Measurements from ENCODE around the gene ERCC4. TPM values are rescaled to one million over a fixed set of nuclear protein-coding genes. Genes with fewer than 3 reads are reported as not detected.

The ERCC4 gene
- total and polyA plus RNA-seq, 2 experiments from 2014 or later: 5.4 to 21.6 TPM

DNA sequence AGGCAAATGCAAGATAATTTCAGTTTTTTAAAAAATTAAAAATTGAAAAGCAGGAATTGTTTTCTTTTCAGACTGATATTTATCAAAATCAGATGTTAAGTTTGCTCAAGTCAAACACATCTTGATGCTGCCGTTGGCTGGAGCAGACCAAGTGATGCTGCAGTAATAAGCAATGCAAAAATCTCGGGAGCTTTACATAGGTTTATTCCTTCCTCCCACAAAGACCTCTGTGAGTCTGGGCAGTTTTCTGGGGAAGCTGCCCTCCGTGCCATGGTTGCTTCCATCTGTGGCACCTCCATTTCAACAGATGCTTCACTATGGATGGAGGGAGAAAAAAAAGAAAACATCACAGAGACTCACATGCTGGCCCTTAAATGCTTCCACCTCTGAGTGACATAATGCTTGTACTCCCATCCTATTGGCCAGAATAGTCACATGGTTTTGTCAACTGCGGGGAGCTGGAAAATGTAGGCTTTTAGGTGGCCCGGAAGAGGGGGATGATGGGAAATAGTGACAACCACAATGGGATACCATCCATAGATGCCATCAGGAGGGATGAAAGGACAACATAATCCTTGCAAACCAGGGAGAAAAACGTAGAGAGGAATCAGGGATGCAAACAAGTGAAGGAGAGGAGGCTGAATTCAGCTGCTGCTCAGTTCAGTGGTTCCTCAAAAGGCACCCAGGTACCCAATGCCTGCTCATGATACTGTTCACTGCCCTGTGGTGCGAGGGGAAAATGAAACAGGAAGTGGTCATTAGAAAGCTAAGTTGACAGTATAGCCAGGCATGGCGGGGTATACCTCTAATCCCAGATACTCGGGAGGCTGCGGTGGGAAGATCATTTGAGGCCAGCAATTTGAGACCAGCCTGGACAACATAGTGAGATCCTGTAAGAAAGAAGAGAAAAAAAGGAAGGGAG, 13.5 kb upstream of the ERCC4 start (continued):
- TF ChIP-seq STAT1 (IDR thresholded peaks at IDR 0.05; ENCODE audit: unreplicated experiment): no peak

DNA sequence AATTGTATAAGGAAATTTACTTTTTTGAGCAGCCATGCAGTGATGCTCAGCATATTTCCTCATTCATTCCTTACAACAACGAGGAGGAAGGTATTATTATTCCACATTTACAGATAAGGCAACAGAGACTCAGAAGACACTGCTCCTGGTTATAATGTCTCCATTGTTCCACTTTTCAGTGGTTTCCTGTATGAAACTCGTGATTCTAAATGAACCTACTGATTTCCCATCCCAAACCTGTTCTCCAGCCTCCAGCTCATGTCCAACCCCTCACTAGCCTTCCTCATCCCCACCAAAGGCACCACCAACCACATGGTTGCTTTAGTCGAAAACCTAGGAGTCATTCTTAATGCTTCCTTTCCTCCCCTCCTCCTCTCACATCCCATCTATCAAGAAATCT, 12.5 kb upstream of the ERCC4 start:
- ATAC-seq (no peak), DNase-seq (ENCODE audit: low spot score) (no peak)
- Mint-ChIP-seq H3K27ac (no peak overlapping the region), H3K4me3 (no peak overlapping the region), H3K9me3 (peaks cover 20% of the 10 kb centered on the region), H3K27me3 (ENCODE audit: insufficient read depth, low read depth, poor library complexity) (peaks cover 2% of the 10 kb centered on the region), H3K4me1 (peaks cover 8% of the 10 kb centered on the region), H3K36me3 (ENCODE audit: low read depth) (peaks cover 14% of the 10 kb centered on the region)
- no peak overlapping the region for H2AFZ ChIP-seq
- TF ChIP-seq JUNB (IDR thresholded peaks at IDR 0.05; ENCODE audit: unreplicated experiment) (no peak), ZNF331 (CRISPR knock-in tag; IDR thresholded peaks at IDR 0.05; ENCODE audit: low read depth) (no peak)
- no peaks in the 10 kb centered on the region; the same call in 1 of the 2 replicates for H3K36me3 ChIP-seq (ENCODE audit: insufficient read depth)
- H3K4me2 ChIP-seq: no peak overlapping the region
- H3K9me2 ChIP-seq (ENCODE audit: insufficient read depth): 0 out of 2 replicates have a peak, but pooled peaks cover 5% of the 10 kb centered on the region
- no peaks in the 10 kb centered on the region for H3K79me2 ChIP-seq (replicated peaks; ENCODE audit: insufficient read depth)
- H3F3A ChIP-seq (replicated peaks; ENCODE audit: low read depth): no peaks in the 10 kb centered on the region
- no peak overlapping the region for H3K27ac ChIP-seq (ENCODE audit: low read depth)
- H4K20me1 ChIP-seq (replicated peaks; ENCODE audit: insufficient read depth): no peaks in the 10 kb centered on the region
- no peak overlapping the region for H3K4me3 ChIP-seq
- H3K4me1 ChIP-seq (ENCODE audit: insufficient read depth): no peaks in the 10 kb centered on the region
- no peaks in the 10 kb centered on the region for H3K27me3 ChIP-seq (ENCODE audit: insufficient read depth)

DNA sequence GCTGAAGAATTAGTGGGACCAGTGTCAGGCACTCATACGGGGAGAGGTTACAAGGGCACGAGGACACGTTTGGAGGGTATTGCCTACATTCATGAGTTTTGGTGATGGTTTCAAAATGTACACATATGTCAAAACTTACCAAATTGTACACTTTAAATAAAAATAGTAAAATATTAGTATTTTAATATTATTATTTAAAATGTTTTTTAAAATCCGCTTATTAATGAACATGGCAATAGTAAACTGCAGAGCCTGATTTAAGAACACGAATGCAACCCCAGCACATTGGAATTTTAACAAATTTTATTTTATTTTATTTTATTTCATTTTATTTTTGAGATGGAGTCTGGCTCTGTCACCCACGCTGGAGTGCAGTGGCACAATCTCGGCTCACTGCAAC, 10.9 kb upstream of the ERCC4 start:
- Histone ChIP-seq H3K4me2 (no peak overlapping the region), H3K27ac (ENCODE audit: low read depth) (no peak overlapping the region), H4K20me1 (replicated peaks; ENCODE audit: insufficient read depth) (no peaks in the 10 kb centered on the region), H3K27me3 (ENCODE audit: insufficient read depth) (no peaks in the 10 kb centered on the region), H3K4me1 (ENCODE audit: insufficient read depth) (no peaks in the 10 kb centered on the region), H3K4me3 (no peak overlapping the region), H2AFZ (no peak overlapping the region), H3F3A (replicated peaks; ENCODE audit: low read depth) (no peaks in the 10 kb centered on the region), H3K9me2 (ENCODE audit: insufficient read depth) (0 out of 2 replicates have a peak, but pooled peaks cover 7% of the 10 kb centered on the region), H3K36me3 (ENCODE audit: insufficient read depth) (no peaks in the 10 kb centered on the region; the same call in 1 of the 2 replicates), H3K79me2 (replicated peaks; ENCODE audit: insufficient read depth) (no peaks in the 10 kb centered on the region)
- Mint-ChIP-seq H3K9me3 (peaks cover 32% of the 10 kb centered on the region), H3K36me3 (ENCODE audit: low read depth) (peaks cover 24% of the 10 kb centered on the region), H3K4me3 (no peak overlapping the region), H3K27me3 (ENCODE audit: insufficient read depth, low read depth, poor library complexity) (peaks cover 3% of the 10 kb centered on the region), H3K27ac (no peak overlapping the region), H3K4me1 (peaks cover 8% of the 10 kb centered on the region)
- no peak for ATAC-seq
- DNase-seq (ENCODE audit: low spot score): no peak
- TF ChIP-seq ZNF114 (CRISPR knock-in tag; IDR thresholded peaks at IDR 0.05) (no peak), CREB1 (CRISPR knock-in tag; IDR thresholded peaks at IDR 0.05; ENCODE audit: low read depth) (no peak), STAT1 (IDR thresholded peaks at IDR 0.05; ENCODE audit: unreplicated experiment) (no peak), ZNF331 (CRISPR knock-in tag; IDR thresholded peaks at IDR 0.05; ENCODE audit: low read depth) (no peak), EZH2 (IDR thresholded peaks at IDR 0.05; ENCODE audit: low read depth, unreplicated experiment) (no peak), JUNB (IDR thresholded peaks at IDR 0.05; ENCODE audit: unreplicated experiment) (no peak), POLR2AphosphoS5 (IDR thresholded peaks at IDR 0.05; ENCODE audit: low read depth) (no peak), NANOG (IDR thresholded peaks at IDR 0.05; ENCODE audit: borderline replicate concordance) (no peak)
- TF ChIP-seq, protein P1, sequence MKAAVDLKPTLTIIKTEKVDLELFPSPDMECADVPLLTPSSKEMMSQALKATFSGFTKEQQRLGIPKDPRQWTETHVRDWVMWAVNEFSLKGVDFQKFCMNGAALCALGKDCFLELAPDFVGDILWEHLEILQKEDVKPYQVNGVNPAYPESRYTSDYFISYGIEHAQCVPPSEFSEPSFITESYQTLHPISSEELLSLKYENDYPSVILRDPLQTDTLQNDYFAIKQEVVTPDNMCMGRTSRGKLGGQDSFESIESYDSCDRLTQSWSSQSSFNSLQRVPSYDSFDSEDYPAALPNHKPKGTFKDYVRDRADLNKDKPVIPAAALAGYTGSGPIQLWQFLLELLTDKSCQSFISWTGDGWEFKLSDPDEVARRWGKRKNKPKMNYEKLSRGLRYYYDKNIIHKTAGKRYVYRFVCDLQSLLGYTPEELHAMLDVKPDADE (IDR thresholded peaks at IDR 0.05): no peak
- TF ChIP-seq, protein P2, sequence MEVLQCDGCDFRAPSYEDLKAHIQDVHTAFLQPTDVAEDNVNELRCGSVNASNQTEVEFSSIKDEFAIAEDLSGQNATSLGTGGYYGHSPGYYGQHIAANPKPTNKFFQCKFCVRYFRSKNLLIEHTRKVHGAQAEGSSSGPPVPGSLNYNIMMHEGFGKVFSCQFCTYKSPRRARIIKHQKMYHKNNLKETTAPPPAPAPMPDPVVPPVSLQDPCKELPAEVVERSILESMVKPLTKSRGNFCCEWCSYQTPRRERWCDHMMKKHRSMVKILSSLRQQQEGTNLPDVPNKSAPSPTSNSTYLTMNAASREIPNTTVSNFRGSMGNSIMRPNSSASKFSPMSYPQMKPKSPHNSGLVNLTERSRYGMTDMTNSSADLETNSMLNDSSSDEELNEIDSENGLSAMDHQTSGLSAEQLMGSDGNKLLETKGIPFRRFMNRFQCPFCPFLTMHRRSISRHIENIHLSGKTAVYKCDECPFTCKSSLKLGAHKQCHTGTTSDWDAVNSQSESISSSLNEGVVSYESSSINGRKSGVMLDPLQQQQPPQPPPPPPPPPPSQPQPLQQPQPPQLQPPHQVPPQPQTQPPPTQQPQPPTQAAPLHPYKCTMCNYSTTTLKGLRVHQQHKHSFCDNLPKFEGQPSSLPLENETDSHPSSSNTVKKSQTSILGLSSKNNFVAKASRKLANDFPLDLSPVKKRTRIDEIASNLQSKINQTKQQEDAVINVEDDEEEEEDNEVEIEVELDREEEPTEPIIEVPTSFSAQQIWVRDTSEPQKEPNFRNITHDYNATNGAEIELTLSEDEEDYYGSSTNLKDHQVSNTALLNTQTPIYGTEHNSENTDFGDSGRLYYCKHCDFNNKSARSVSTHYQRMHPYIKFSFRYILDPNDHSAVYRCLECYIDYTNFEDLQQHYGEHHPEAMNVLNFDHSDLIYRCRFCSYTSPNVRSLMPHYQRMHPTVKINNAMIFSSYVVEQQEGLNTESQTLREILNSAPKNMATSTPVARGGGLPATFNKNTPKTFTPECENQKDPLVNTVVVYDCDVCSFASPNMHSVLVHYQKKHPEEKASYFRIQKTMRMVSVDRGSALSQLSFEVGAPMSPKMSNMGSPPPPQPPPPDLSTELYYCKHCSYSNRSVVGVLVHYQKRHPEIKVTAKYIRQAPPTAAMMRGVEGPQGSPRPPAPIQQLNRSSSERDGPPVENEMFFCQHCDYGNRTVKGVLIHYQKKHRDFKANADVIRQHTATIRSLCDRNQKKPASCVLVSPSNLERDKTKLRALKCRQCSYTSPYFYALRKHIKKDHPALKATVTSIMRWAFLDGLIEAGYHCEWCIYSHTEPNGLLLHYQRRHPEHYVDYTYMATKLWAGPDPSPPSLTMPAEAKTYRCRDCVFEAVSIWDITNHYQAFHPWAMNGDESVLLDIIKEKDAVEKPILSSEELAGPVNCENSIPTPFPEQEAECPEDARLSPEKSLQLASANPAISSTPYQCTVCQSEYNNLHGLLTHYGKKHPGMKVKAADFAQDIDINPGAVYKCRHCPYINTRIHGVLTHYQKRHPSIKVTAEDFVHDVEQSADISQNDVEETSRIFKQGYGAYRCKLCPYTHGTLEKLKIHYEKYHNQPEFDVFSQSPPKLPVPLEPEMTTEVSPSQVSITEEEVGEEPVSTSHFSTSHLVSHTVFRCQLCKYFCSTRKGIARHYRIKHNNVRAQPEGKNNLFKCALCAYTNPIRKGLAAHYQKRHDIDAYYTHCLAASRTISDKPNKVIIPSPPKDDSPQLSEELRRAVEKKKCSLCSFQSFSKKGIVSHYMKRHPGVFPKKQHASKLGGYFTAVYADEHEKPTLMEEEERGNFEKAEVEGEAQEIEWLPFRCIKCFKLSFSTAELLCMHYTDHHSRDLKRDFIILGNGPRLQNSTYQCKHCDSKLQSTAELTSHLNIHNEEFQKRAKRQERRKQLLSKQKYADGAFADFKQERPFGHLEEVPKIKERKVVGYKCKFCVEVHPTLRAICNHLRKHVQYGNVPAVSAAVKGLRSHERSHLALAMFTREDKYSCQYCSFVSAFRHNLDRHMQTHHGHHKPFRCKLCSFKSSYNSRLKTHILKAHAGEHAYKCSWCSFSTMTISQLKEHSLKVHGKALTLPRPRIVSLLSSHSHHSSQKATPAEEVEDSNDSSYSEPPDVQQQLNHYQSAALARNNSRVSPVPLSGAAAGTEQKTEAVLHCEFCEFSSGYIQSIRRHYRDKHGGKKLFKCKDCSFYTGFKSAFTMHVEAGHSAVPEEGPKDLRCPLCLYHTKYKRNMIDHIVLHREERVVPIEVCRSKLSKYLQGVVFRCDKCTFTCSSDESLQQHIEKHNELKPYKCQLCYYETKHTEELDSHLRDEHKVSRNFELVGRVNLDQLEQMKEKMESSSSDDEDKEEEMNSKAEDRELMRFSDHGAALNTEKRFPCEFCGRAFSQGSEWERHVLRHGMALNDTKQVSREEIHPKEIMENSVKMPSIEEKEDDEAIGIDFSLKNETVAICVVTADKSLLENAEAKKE (CRISPR knock-in tag; IDR thresholded peaks at IDR 0.05): no peak

Data from GM23338 (cell line).